Activated CD8-positive, alpha-beta memory T cell treated with anti-CD3 and anti-CD28 coated beads for 24 hours (primary cell): ENCODE data around the gene SLC7A11.

ENCODE experiments used
- DNase-seq: peaks from one replicate; pipeline ENCODE4 v3.0.0-alpha.2; 2020

Gene SLC7A11

GRCh38 chr4:138242076-138242833 lies at the start of gene SLC7A11:
SLC7A11 (minus strand) TSS chr4:138242349; CDS start chr4:138242069, 280 bp downstream.
- DNase-seq, result peak; percentile 62

DNA sequence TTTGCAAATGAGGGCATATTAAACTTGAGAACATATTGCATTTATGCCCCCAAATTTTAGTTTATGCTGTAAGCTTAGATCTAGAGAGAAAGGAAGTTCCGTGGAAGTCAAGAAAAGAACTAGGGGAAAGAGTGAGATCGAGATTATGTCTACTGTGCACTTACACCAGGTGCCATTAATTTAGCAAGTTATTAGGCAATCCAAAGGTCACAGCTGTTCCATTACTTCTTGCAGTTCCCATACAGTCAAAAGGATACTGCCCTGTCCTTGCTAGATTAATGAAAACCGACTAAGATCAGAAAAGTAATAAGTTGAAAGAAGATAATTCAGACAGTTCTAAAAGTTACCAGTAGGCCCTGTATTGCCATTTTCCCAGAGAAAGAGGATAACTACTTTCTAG lies 49.3 kb upstream of the SLC7A11 start:
- no peak for DNase-seq

GRCh38 chr4:138290805-138291204 lies 48.7 kb upstream of the SLC7A11 start:
- no peak for DNase-seq

DNA sequence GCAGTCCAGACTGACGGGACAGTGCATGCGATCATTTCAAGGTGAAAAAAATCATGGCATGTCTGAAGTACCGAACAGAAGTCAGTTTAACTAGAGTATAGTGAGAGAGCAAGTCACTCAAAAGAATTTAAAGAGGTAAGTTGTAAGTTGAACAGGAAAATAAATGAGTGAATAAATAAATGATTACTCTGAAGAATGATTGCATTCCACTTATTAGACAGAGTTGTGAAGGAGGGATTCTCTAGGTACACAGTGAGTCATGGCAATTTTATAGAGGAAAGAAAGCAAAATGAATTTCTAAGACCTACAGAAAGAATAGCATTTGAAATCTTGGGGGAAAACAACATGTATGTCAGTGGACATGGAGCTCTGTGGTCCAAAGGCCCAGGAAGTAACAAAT lies 37.1 kb upstream of the SLC7A11 start:
- no peak for DNase-seq

DNA sequence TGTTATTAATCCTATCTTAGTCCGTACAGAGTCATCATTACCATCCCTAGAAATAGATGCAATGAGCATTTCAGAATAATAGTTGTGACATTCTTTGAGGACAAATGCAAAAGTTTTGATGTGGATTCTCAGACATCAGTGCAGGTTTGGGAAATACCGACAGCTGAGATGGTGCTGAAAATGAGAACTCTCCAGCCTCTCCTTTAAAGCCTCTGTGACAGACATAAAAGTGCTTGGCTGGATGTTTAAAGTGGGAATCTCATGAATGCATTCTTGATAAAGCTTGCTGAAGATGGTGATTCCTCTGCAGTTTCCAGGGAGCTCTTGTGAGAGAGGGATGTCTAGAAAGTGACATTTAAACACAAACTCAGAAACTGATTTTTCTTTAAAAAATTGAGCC lies 35.0 kb upstream of the SLC7A11 start:
- no peak for DNase-seq

- DNase-seq, result no peak
Observed at GRCh38 chr4:138275963-138276621, 33.9 kb upstream of the SLC7A11 start.

DNA sequence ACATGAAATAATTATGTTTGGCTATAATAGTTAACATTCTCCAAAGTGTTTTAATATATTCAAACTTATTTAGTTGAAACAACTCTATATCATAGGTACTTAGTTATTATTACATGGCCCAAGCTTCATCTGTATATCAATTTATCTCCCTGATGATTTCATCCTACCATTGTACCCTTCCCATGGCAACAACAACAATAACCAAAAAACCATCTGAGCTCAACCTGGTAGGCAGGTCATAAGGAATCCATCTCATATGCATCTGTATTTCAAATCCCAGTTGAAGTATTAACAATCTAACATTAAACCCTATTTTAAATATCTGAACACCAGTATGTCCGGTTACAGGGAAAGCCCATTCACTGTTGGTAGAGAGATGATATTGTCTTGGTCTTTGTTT lies 33.1 kb upstream of the SLC7A11 start:
- DNase-seq, result no peak

GRCh38 chr4:138269175-138269574 lies 27.0 kb upstream of the SLC7A11 start:
- no peak for DNase-seq

DNA sequence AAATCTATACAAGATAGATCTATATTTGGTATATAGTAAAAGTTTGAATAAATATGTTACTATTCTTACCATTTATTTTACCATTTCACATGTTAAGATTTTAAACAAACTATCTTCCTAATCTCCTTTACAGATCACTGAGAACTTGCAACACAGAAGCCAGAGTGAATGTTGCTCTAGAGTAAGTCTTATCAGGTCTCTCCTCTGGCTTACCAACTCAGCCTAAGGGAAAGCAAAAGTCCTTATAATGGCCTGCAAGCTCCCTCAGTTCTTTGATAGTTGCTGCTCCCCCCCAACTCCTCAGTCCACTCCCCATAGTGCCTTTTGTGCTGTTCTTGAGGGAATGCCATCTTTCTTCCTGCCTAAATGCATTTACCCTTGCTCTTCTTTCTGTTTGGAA lies 25.7 kb upstream of the SLC7A11 start:
- no peak for DNase-seq

DNA sequence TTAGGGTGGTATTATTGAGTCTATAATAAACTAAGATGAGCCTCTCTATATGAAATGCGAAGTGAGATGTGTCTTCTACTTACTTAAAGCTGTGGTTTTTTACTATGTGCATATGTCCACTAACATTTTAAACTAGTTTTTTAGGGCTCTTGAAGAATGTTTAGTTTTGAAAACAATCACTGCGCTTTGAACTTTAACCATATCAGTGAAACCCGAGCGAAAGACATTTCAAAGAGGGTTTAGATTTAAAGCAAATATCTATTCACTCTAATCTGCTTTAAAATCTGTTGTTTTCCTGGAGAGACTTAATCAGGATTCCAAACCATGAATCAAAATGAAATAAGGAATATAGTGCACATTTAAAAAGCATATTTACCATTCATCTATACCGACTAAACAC lies 24.8 kb upstream of the SLC7A11 start:
- no peak for DNase-seq

DNA sequence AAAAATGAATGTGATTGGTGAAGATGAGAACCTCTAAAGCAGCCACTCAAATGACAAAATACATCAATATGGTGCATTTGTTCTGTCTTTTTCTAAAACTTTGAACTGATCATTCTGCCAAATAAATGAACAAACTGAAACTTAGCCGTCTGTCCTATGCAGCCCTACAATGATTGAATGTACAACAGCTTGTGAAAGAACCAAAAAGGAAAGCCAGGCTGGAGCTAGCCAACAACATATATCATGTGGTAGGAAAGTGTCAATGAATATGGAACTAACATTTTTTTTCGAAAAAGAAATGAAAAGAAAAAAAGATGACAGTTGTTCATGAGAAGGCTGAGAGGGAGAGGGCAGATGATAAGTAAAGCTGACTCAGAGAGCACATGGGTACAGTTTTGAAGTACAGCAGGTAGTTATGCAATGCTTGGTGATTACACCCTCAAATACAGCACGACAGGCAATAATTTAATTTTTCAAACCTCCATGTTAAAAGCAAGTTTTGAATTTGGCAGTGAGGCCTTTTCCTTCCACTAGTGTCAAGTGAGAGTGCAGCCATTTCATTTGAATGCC lies 21.2 kb upstream of the SLC7A11 start:
- DNase-seq, result no peak

DNA sequence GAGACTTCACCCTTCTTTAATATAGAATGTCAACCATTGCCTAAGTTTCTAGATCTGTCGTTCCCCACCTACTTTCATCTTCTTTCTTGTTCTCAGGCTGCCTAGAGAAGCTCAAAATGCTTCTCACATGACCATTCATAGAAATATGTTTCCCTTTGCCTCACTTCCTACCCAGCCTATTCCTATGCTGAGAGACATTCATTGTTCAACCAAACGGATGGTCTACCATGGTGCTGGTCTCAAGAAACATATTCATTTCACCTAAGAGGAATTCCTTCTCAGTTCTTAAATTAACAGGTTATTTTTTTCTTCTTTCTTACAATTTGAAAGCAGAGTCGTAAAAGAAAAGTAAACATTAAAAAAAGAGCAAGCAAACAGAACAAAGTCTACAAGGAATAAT lies 20.3 kb upstream of the SLC7A11 start:
- no peak for DNase-seq

GRCh38 chr4:138262030-138262429 lies 19.9 kb upstream of the SLC7A11 start:
- DNase-seq, result no peak

GRCh38 chr4:138259824-138260223 lies 17.7 kb upstream of the SLC7A11 start:
- no peak for DNase-seq

DNA sequence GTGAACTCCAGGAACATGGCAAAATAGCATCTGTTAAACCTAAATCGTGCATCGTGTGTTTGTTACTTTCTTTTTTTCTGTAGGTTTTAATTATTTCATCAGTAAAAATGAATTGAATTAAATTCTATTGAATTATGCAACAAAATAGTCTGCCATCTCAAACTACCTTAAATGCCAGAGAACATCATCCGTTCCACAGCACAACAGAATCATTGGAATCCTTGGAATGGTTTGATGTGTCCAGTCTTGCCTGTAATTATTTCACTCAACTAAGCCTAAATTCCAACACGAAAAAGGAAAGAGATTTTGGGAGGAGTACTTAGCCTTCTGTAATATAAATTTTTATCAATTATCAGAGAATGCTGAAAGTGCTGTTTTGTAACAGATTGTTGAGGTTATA lies 17.1 kb upstream of the SLC7A11 start:
- DNase-seq, result no peak

- no peak for DNase-seq
Observed at GRCh38 chr4:138256608-138257007, 14.5 kb upstream of the SLC7A11 start.

GRCh38 chr4:138255917-138256597 lies 13.9 kb upstream of the SLC7A11 start:
- no peak for DNase-seq

- no peak for DNase-seq
Observed at GRCh38 chr4:138252551-138252950, 10.4 kb upstream of the SLC7A11 start.

GRCh38 chr4:138251938-138252337 lies 9.8 kb upstream of the SLC7A11 start:
- no peak for DNase-seq

GRCh38 chr4:138249132-138249531 lies 7.0 kb upstream of the SLC7A11 start:
- no peak for DNase-seq

DNA sequence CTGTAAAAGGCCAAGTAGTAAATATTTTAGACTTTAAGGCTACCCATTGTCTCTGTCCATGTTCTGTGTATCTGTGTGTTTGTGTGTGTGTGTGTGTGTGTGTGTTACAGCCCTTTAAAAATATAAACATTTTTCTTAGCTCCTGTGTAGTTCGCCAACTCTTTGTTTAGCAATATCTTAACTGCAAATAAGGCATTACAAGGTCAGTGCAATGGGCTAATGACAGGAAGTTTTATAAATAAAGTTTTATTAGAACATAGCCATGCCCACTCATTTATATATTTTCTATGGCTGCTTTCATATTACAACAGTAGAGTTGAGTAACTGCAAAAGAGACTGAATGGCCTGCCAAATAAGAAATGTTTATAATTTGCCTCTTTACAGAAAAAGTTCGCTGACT lies 5.9 kb upstream of the SLC7A11 start:
- DNase-seq, result no peak

GRCh38 chr4:138247643-138248042 lies 5.5 kb upstream of the SLC7A11 start:
- no peak for DNase-seq

DNA sequence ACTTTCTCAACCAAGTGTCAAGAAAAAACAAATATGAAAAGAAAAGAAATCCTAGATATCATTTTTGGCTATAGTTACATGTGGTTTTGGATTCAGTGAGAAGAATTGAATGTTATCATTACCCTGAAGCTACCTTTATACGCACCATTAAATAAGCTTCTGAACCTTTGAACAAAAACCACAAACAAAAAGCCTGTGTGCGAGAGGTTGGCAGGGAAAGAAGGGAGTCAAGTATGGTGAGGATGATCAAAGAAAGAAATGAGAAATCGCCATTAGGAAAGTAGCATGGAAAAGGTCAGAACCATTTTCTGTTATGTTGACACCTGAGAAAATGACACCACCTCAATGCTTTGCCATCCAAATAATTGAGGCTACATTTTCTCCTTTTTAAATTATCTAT lies 1.2 kb upstream of the SLC7A11 start:
- no peak for DNase-seq

- no peak for DNase-seq
Observed at GRCh38 chr4:138242834-138243156, 646 bp upstream of the SLC7A11 start.
